Tibial nerve (tissue), 4 donors: ENCODE results near the gene PPP1R14B. TPM values are rescaled to one million over a fixed set of nuclear protein-coding genes. Genes with fewer than 3 reads are reported as not detected.

ENCODE experiments used
- DNase-seq, 2 donors: peaks; one replicate each; pipeline ENCODE4 v3.0.0-alpha.2; 2019; ENCODE audit warnings: low spot score in 2 of 2
- H3K27ac ChIP-seq, 4 donors: fragments of 200-600 bp; sonication (generic) in 3 of 4; one replicate each; pipeline ENCODE4 v1.5.1; 2017 to 2019; ENCODE audit warnings: mild to moderate bottlenecking in 1 of 4
- H3K27me3 ChIP-seq, 2 donors: fragments of 200-600 bp; sonication (generic) in 1 of 2; one replicate each; pipeline versions ENCODE4 v1.5.1 to v1.6.0; 2017 to 2019
- H3K36me3 ChIP-seq, 3 donors: fragments of 200-600 bp; sonication (generic); one replicate each; pipeline ENCODE4 v1.5.1; 2018 to 2019
- H3K4me1 ChIP-seq, 4 donors: fragments of 200-600 bp; sonication (generic) in 3 of 4; one replicate each; pipeline ENCODE4 v1.5.1; 2017 to 2019
- H3K4me3 ChIP-seq, 4 donors: fragments of 200-600 bp; sonication (generic) in 3 of 4; one replicate each; pipeline ENCODE4 v1.5.1; 2017 to 2019; ENCODE audit warnings: mild to moderate bottlenecking in 1 of 4, moderate library complexity in 1 of 4
- H3K9me3 ChIP-seq, 4 donors: fragments of 200-600 bp; sonication (generic) in 3 of 4; one replicate each; pipeline ENCODE4 v1.5.1; 2017 to 2019
- EP300 ChIP-seq, 2 donors: sonication (generic); formaldehyde crosslinking; IDR thresholded peaks; one replicate each; pipeline ENCODE4 v1.6.1; 2017; ENCODE audit warnings: antibody characterized with exemption in 2 of 2, mild to moderate bottlenecking in 1 of 2
- POLR2A ChIP-seq, 2 donors: fragments of 450-650 bp; IDR thresholded peaks; one replicate each; pipeline ENCODE4 v1.6.1; 2017; ENCODE audit warnings: antibody characterized with exemption in 2 of 2, mild to moderate bottlenecking in 2 of 2, moderate library complexity in 2 of 2
- WGBS, 2 donors: methylation state at CpG; one replicate each; pipeline ENCODE4 v1.1.5; 2018; 5-methylcytosine and 5-hydroxymethylcytosine counted together
- total RNA-seq, 4 donors: library from RNA; depleted of rRNA; stranded (reverse); fragments of >200 nt; gene quantifications; one replicate each; pipeline ENCODE4 v1.1.0, GENCODE V29; 2016
- TF ChIP-seq, protein P1 (sequence below), 5 experiments: fragments of 200-600 bp in 3 of 5; fragments of 450-650 bp in 2 of 5; sonication (generic) in 3 of 5; IDR thresholded peaks; one replicate each; pipeline ENCODE4 v1.5.1; 2016 to 2019; ENCODE audit warnings: antibody characterized with exemption in 5 of 5, mild to moderate bottlenecking in 3 of 5, moderate library complexity in 2 of 5

PPP1R14B gene
- total RNA-seq, 4 donors from 2014 or later: 79.7 to 187 (median 91.4) TPM

DNA sequence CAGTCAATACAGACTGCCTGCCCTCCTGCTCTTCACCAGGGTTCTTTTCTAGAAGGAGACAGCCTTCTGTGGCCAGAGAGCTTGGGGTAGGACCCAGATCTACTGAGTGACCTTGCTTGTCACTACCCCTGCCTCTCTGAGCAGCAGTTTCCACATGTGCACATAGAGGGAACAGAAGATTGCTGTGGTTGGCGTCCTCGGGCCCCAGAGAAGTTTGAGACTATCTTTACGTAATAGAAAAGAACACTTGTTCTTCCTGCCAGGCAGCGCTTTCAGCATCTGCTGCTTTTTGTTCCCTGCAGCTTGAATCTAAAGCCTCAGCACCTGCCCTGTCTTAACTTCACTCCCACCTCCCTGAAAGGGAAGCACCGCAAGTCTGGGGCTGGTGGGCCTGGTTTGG is 7.7 kb downstream of the PPP1R14B start:
- Histone ChIP-seq H3K9me3 (no peaks in the 10 kb centered on the region), H3K4me1 (peaks cover 0 to 51% (median 35%) of the 10 kb centered on the region in 4 donors), H3K4me3 (no peak overlapping the region), H3K27me3 (no peaks in the 10 kb centered on the region), H3K36me3 (peaks cover 0 to 46% (median 4%) of the 10 kb centered on the region in 3 donors), H3K27ac (peak overlapping the region in 2 of 4 donors; percentile 95 to 100)
- TF ChIP-seq EP300 (IDR thresholded peaks at IDR 0.05) (no peak), POLR2A (IDR thresholded peaks at IDR 0.05) (no peak)
- no peak for DNase-seq
- WGBS, 2 donors: 72 to 82% methylated on average over 5 of the region's 5 CpGs

DNA sequence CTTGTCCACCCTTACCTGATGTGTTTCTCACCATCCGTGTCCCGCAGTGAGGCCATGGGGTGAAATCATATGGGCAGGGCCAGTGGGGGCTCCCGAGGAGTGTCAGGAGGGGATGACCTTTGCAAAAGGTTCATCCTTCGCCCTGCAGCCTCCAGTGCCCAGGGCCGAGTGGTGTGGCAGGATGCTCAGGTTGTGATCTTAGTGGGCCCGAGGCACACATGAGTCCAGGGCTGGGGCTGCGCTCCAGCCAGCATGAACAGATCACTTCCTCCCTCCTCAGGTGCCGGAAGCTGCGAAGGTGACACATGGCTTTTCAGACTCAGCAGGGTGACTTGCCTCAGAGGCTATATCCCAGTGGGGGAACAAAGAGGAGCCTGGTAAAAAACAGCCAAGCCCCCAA is 8.7 kb downstream of the PPP1R14B start:
- Histone ChIP-seq H3K4me3 (no peak overlapping the region), H3K36me3 (peaks cover 0 to 36% (median 4%) of the 10 kb centered on the region in 3 donors), H3K27me3 (no peaks in the 10 kb centered on the region), H3K27ac (peak overlapping the region in 2 of 4 donors; percentile 26 to 95), H3K4me1 (peaks cover 0 to 52% (median 40%) of the 10 kb centered on the region in 4 donors), H3K9me3 (no peaks in the 10 kb centered on the region)
- TF ChIP-seq EP300 (IDR thresholded peaks at IDR 0.05): no peak
- TF ChIP-seq, protein P1, sequence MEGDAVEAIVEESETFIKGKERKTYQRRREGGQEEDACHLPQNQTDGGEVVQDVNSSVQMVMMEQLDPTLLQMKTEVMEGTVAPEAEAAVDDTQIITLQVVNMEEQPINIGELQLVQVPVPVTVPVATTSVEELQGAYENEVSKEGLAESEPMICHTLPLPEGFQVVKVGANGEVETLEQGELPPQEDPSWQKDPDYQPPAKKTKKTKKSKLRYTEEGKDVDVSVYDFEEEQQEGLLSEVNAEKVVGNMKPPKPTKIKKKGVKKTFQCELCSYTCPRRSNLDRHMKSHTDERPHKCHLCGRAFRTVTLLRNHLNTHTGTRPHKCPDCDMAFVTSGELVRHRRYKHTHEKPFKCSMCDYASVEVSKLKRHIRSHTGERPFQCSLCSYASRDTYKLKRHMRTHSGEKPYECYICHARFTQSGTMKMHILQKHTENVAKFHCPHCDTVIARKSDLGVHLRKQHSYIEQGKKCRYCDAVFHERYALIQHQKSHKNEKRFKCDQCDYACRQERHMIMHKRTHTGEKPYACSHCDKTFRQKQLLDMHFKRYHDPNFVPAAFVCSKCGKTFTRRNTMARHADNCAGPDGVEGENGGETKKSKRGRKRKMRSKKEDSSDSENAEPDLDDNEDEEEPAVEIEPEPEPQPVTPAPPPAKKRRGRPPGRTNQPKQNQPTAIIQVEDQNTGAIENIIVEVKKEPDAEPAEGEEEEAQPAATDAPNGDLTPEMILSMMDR (IDR thresholded peaks at IDR 0.05): no peak
- no peak for TF ChIP-seq POLR2A (IDR thresholded peaks at IDR 0.05)
- 88 to 96% methylated on average over 8 to 9 of the region's 9 CpGs for WGBS, 2 donors
- no peak for DNase-seq

DNA sequence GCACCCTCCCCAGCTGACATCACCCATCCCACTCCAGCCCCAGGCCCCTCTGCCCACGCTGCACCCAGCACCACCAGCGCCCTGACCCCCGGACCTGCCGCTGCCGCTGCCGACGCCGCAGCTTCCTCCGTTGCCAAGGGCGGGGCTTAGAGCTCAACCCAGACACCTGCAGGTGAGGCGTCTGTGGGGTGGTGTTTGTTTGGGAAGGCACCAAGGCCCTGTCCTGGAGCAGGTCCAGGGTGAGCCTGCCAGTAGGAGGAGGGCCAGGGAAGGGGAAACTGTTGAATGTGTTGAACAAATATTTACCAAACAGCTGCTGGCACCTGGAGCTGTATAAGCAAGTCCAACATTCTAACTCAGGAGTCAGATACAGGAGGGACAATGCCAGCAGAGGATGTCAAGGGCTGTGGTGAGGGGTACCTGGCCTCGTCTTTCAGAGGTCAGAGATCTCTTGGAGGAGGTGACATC is 9.2 kb downstream of the PPP1R14B start:
- H3K4me3 ChIP-seq: no peak overlapping the region
- no peak for DNase-seq
- peaks cover 0 to 52% (median 36%) of the 10 kb centered on the region in 4 donors for H3K4me1 ChIP-seq
- no peaks in the 10 kb centered on the region for H3K9me3 ChIP-seq
- H3K27me3 ChIP-seq: no peaks in the 10 kb centered on the region
- 71 to 72% methylated on average over 12 of the region's 12 CpGs for WGBS, 2 donors
- peaks cover 0 to 33% (median 4%) of the 10 kb centered on the region in 3 donors for H3K36me3 ChIP-seq
- peak overlapping the region in 2 of 4 donors; percentile 11 to 19 for H3K27ac ChIP-seq
- no peak for TF ChIP-seq EP300 (IDR thresholded peaks at IDR 0.05)
- TF ChIP-seq, protein P1 (IDR thresholded peaks at IDR 0.05): no peak

DNA sequence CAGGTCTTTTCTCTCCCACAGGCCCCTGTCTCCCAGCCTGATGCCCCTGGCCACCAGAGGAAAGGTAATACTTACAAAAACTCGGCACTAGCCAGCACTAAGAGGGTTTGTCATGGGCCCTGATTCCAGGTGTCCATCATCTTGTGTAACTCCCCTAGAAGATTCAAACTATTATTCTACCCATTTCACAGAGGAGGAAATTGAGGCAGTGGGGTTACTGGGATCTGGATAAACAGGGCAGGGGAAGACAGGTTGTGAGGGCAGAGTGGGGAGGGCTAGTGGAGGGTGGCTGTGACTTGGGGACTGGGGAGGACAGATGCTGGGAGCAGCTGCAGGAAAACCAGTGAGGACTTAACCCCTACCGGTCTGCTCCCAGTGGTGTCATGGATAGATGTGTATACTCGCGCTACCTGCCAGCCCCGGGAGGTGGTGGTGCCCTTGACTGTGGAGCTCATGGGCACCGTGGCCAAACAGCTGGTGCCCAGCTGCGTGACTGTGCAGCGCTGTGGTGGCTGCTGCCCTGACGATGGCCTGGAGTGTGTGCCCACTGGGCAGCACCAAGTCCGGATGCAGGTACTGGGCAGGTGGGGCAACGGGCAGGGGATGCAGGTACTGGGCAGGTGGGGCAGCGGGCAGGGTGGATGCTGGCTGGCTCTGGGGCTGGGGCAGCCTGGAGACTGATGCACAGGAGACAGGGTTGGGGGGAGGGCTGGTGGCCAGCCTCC is 11.1 kb downstream of the PPP1R14B start:
- Histone ChIP-seq H3K4me3 (peak overlapping the region in 2 of 4 donors; percentile 79 to 90), H3K36me3 (peaks cover 0 to 33% (median 4%) of the 10 kb centered on the region in 3 donors), H3K9me3 (no peaks in the 10 kb centered on the region), H3K4me1 (peaks cover 0 to 64% (median 34%) of the 10 kb centered on the region in 4 donors), H3K27me3 (no peaks in the 10 kb centered on the region), H3K27ac (peak overlapping the region in 3 of 4 donors; percentile 86 to 94 (median 92))
- TF ChIP-seq EP300 (IDR thresholded peaks at IDR 0.05) (no peak), POLR2A (IDR thresholded peaks at IDR 0.05) (no peak)
- TF ChIP-seq, protein P1 (IDR thresholded peaks at IDR 0.05): no peak
- 76 to 80% methylated on average over 2 to 12 of the region's 12 CpGs for WGBS, 2 donors
- DNase-seq: no peak

DNA sequence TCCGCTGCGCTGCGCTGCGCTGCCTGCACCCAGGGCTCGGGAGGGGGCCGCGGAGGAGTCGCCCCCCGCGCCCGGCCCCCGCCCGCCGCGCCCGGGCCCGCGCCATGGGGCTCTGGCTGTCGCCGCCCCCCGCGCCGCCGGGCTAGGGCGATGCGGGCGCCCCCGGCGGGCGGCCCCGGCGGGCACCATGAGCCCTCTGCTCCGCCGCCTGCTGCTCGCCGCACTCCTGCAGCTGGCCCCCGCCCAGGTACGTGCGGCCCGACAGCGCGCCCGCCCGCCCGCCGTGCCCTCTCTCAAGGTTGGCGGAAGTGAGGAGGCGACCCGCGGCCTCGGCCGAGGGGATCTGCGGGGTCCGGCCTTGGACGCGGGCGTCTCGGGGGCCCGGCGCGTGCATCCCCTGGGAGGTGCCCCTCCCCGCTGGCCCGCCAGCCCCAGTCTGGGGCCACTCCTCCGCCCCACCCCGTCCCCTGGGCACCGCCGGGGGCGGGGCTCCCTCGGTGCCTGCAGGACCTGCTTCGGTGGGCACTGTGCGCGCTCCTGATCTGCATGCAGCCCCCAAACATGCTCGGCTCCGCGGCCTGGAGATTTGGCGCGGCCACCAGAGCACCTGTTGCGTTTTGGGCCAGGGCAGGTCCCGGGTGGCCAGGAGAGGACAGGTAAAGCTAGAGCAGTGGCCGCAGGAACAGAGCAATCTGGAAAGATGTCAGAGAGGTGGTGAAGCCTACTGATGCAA is 11.9 kb downstream of the PPP1R14B start:
- WGBS, 2 donors: 9 to 12% methylated on average over 11 to 13 of the region's 80 CpGs
- no peaks in the 10 kb centered on the region for H3K27me3 ChIP-seq
- peak overlapping the region; percentile 71 to 94 (median 89) for H3K27ac ChIP-seq
- no peaks in the 10 kb centered on the region for H3K9me3 ChIP-seq
- no peak for DNase-seq
- peaks cover 0 to 59% (median 29%) of the 10 kb centered on the region in 4 donors for H3K4me1 ChIP-seq
- TF ChIP-seq EP300 (IDR thresholded peaks at IDR 0.05): peak in 1 of 2 donors; percentile 9
- peak in 1 of 2 donors; percentile 29 for TF ChIP-seq POLR2A (IDR thresholded peaks at IDR 0.05)
- TF ChIP-seq, protein P1 (IDR thresholded peaks at IDR 0.05): peak in 1 of 5 experiments; percentile 40
- peaks cover 0 to 33% (median 4%) of the 10 kb centered on the region in 3 donors for H3K36me3 ChIP-seq
- H3K4me3 ChIP-seq: peak overlapping the region; percentile 53 to 90 (median 68)
